Fibroblast of skin of abdomen (primary cell): Measurements from ENCODE around the gene UNC79.

Source experiments
- DNase-seq: peaks from one replicate; pipeline ENCODE4 v3.0.0-alpha.2; 2013

UNC79 gene

GRCh38 chr14:93709249-93709648 lies 278.5 kb downstream of the UNC79 start:
- DNase-seq: no peak

DNA sequence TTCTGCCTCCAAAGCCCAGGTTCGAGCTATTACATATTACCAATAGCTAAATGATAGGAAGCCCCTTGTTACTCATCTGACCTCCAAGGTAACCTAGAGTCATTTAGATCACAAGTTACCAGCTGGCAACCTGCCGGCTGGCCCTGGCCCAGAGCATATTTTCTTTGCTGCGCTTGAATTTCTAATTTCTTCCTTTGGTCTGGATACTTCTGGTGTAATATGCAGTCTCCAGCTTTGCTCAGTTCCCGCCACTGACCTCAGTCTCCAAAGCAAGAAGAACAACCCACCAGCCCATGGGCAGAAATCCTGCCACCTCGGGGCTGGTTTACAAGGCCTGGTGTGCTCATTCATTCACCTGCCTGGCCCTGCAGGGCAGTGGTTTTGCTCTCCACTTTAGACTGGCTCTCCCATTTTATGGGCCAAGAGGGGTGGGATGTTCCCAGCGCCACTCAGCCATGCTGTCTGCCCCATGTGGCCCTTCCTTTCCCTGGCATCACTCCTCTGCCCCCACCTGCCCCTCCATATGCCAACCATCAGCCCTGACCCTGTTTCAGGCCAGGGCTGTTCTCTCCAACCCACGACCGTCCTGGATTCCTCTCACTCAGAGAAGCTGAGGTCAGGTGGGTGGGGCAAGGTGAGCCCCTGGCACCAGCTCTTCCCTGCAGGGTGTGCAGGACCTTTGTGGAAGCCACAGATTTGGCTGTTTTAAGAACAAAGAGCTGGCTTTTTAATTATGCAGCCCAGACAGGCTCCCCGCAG lies 281.5 kb downstream of the UNC79 start:
- DNase-seq: no peak

DNA sequence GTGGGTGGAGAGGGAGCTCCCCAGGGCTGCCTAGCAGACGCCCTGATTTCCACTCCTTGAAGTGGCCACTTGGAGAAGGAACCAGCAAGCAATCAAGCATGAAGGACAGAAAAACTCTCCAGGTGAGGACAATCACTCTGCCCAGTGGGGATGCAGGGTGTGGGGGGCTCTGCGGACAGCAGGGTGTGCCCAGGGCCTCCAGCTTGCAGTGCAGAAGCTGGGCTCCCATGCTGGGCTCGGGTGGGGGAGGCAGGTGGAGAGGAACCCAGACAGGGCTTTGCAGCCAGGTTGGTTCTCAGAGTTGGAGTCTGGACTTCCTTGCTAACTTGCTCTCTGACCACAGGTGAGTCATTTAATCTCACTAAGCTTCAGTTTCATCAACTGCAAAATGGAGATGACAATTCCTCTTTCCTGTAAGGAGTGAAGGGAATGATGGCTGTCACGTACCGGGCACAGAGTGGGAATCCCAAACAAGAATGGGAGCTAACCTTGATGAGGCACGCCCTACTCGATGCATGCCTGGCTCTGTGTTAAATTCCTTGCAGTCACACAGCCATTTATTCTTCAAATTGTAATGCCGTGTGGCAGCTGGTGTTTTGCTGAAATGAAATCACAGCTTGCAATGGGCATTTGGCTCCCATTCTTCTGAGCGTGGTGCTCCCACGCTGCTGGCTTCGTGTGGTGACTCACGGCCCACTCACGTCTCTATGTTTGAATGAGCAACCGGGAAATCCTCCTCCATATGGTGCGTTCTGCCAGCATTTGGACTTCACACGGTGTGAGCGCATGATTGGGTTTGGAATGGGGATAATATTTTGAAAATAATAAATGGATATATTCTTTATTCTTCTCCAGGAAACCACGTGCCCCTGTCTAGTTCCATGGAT lies 282.3 kb downstream of the UNC79 start:
- DNase-seq: no peak

DNA sequence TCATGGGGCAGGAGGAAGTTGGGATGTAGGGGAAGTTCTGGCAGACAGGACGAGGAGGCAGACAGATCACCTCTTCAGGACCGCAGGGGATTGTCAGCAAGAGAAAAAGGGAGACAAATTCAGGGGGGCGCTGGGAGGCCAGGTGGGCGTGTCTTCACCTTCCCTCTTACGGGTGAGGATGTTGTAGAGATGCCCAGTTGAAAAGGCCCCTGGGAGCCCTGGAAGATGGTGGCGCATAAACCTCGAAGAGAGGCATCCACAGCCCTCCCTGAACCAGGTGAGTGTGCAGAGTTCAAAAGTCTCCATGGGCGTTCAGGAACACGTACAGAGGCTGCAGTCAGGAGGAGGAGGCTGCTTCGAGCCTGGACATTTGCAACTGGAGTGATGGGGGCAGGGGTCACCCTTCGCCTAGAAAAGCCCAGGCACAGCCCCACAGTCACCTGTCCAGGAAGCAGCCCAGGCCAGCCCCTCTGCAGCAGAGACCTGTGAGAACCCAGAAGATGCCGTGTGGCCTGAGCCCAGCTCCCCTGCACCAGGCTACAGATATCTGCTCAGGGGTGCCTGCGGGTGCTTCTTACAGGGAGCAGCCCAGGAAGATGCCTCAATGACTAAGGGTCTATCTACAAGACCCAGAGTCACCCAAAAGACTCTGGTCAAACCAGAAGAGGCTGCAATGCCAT lies 283.1 kb downstream of the UNC79 start:
- no peak for DNase-seq

GRCh38 chr14:93714605-93715004 lies 283.9 kb downstream of the UNC79 start:
- DNase-seq: no peak

GRCh38 chr14:93715279-93715927 lies 284.7 kb downstream of the UNC79 start:
- no peak for DNase-seq

- DNase-seq: no peak
These were observed 285.4 kb downstream of the UNC79 start for GRCh38 chr14:93716002-93716745.

DNA sequence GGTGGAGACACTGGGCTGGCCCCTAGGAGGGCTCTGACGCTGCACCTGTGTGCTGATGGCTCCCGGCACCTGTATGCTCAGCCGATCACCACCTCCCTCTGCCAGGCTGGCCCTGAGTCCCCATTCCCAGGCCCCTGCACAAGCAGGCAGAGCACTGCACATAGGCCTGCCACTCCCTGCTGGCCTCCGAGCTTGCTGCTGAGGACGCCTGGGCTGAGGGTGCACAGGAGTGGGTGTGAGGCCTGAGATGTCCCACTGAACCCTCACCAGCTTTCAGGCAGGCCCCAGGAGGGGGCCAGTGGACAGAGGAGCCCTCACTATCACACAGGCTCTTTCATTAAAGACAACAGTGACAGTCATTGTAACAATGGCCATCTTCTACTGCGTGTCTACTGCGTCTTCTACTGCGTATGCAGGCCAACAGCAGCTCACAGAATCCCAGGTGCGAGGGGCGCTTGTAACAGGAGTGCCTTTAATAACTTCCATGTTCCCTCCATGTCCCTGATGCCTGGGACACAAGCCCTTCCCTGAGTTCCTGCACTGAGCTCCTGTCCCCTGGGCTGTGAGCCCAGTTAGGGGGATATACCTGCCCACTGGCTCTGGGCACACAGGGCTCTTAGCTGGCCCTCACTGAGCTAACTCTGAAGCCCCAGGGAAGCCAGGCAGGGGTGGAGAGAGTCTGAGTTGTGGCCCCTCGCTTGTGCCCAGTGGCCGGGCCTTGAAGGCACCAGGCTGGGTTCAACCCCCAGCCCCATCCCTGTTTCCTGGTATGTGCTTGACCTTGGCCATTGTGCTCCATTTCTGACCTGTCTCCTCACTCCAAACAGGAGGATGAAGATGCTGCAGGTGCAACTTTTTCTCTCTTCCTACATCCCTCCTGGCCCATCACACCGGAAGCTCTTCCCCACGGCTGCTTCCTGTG lies 286.3 kb downstream of the UNC79 start:
- DNase-seq: no peak

GRCh38 chr14:93717668-93718320 lies 287.1 kb downstream of the UNC79 start:
- DNase-seq: no peak

GRCh38 chr14:93719256-93719655 lies 288.5 kb downstream of the UNC79 start:
- no peak for DNase-seq

GRCh38 chr14:93720076-93720815 lies 289.5 kb downstream of the UNC79 start:
- no peak for DNase-seq

- DNase-seq: no peak
These were observed 290.3 kb downstream of the UNC79 start for GRCh38 chr14:93720981-93721483.

DNA sequence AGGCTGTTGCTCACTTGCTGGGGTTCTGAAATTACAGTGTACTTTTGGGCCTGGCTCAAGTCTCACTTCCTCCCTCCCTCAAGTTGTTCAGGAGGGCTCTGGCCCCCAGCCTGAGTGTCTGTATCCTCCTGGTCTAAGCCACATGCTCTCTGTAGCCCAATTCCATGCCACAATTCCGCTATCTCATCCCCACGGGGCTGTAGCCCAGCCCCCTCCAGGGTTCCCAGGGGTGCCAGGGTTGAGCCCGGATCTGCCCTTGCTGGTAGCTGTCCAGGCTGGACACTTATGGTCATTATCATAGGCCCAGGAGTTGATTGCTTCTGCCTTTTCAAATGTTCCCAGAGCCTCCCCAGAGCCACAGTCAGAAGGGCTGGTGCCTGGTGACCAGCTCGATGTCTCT lies 292.3 kb downstream of the UNC79 start:
- no peak for DNase-seq

- DNase-seq: no peak
These were observed 294.4 kb downstream of the UNC79 start for GRCh38 chr14:93725002-93725582.

- DNase-seq: no peak
These were observed 295.3 kb downstream of the UNC79 start for GRCh38 chr14:93725993-93726392.

DNA sequence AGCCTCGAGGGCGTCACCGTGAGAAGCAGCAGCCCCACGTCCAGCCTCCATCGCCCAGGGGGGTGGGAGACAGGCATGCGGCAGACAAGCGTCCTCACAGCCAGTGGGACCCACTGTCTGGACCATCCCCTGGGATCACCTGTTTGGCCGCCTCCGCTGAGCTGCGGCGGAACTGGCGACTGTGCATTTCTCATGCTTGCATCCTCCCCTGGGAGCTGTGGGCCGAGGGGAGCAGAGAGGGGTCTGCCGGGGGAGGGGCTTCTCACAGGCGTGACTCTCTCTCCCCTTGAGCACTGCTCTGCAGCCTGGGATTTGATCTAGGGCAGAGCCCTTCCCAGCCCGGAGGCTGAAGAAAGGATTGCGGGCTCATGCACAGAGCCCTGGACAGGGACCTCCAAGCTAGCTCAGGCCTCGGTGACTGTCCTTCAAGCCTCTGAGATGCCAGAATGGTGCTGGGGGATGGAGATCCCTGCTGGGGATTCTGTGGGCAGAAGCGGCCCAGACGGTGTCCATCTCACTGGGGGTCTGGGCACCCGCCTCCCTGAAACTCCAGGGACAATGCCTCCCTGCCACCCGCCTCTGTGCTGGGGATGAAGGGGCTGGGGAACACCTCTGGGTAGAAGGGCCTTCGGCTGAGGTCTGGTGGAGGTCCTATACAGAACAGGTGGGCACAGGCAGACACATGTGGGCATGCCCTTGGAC lies 296.5 kb downstream of the UNC79 start:
- no peak for DNase-seq

- DNase-seq: no peak
These were observed 297.3 kb downstream of the UNC79 start for GRCh38 chr14:93727917-93728650.

DNA sequence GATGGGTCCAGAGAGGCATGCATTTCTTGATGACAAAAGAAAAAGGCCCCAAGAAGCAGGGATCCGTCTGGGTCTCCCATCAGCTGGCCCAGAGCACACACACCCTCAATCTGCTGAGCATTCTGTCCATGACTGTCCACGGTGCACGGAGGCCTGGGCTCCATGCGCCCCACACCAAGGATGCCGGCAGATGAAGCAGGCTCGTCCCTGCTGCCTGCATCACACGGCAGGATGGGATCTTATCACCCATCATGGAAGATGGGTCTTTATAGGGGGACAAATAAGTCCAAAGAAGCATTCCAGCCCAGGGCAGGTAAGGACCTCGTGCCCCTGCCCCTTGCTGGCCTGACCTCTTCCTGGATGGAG lies 297.9 kb downstream of the UNC79 start:
- no peak for DNase-seq
